ENCODE measurements around the gene PSORS1C1.

Gene PSORS1C1

GRCh38 chr6:31145386-31145785 is 30.8 kb downstream of the PSORS1C1 start:
- TF ChIP-seq CTCF (conservative IDR thresholded peaks at IDR 0.05; ENCODE audit: low read depth, low read length) = no peak
- H3K4me3 ChIP-seq (ENCODE audit: low read length) = no peak overlapping the region
- no peak for DNase-seq (ENCODE audit: low read depth)

- DNase-seq (ENCODE audit: low read depth) = no peak
- H3K4me3 ChIP-seq (ENCODE audit: low read length) = no peak overlapping the region
- TF ChIP-seq CTCF (conservative IDR thresholded peaks at IDR 0.05; ENCODE audit: low read depth, low read length) = no peak
These were observed 35.3 kb downstream of the PSORS1C1 start for GRCh38 chr6:31149827-31150447.

GRCh38 chr6:31152781-31153180 is 38.2 kb downstream of the PSORS1C1 start:
- TF ChIP-seq CTCF (conservative IDR thresholded peaks at IDR 0.05; ENCODE audit: low read depth, low read length) = no peak
- DNase-seq (ENCODE audit: low read depth) = no peak
- no peak overlapping the region for H3K4me3 ChIP-seq (ENCODE audit: low read length)

GRCh38 chr6:31154436-31154835 is 39.8 kb downstream of the PSORS1C1 start:
- no peak for TF ChIP-seq CTCF (conservative IDR thresholded peaks at IDR 0.05; ENCODE audit: low read depth, low read length)
- H3K4me3 ChIP-seq (ENCODE audit: low read length) = no peak overlapping the region
- DNase-seq (ENCODE audit: low read depth) = no peak

GRCh38 chr6:31156641-31157040 is 42.0 kb downstream of the PSORS1C1 start:
- no peak overlapping the region for H3K4me3 ChIP-seq (ENCODE audit: low read length)
- no peak for TF ChIP-seq CTCF (conservative IDR thresholded peaks at IDR 0.05; ENCODE audit: low read depth, low read length)
- no peak for DNase-seq (ENCODE audit: low read depth)

GRCh38 chr6:31157513-31158139 is 43.0 kb downstream of the PSORS1C1 start, which contains the start of gene CCHCR1:
Gene CCHCR1, minus strand, starts transcription at chr6:31157802. Its CDS starts 202 bp downstream, at chr6:31157600.
- peak within 1 kb of the TSS; percentile 81 for H3K4me3 ChIP-seq (ENCODE audit: low read length)
- DNase-seq (ENCODE audit: low read depth) = no peak
- no peak for TF ChIP-seq CTCF (conservative IDR thresholded peaks at IDR 0.05; ENCODE audit: low read depth, low read length)
